ENCODE data around the gene EXOC7. TPM values are rescaled to one million over a fixed set of nuclear protein-coding genes. Genes with fewer than 3 reads are reported as not detected.

EXOC7 gene
- total and polyA plus RNA-seq, 10 donors, result 26.2 to 128 (median 90.8) TPM

DNA sequence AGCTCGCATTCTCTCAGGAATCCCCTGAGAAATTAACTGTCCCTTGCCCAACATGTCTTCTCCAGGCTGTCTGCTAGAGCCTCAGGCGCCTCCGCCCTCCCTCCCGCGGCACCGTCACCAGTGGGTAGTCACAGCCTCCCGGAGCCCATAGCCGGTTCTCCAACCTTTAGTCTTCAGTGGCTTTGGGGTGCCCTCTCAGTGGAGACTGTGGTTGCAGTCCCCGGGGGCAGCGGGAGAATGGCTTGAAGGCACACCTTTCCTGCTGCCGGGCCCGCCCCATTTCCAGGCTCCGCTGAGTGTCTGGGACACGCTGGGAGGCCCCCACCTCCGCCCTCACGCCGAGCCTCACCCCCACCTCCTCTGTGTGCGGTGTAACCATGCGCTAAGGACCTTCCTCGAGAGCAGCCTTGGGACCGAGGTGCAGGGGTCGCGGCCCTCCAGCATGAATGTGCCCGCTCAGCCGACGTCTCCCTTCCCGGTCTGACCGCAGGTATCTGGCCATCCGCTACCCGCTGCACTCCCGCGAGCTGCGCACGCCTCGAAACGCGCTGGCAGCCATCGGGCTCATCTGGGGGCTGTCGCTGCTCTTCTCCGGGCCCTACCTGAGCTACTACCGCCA, 27.3 kb downstream of the EXOC7 start:
- TF ChIP-seq POLR2AphosphoS5 (IDR thresholded peaks at IDR 0.05), result no peak
- TF ChIP-seq, protein P1, sequence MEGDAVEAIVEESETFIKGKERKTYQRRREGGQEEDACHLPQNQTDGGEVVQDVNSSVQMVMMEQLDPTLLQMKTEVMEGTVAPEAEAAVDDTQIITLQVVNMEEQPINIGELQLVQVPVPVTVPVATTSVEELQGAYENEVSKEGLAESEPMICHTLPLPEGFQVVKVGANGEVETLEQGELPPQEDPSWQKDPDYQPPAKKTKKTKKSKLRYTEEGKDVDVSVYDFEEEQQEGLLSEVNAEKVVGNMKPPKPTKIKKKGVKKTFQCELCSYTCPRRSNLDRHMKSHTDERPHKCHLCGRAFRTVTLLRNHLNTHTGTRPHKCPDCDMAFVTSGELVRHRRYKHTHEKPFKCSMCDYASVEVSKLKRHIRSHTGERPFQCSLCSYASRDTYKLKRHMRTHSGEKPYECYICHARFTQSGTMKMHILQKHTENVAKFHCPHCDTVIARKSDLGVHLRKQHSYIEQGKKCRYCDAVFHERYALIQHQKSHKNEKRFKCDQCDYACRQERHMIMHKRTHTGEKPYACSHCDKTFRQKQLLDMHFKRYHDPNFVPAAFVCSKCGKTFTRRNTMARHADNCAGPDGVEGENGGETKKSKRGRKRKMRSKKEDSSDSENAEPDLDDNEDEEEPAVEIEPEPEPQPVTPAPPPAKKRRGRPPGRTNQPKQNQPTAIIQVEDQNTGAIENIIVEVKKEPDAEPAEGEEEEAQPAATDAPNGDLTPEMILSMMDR (IDR thresholded peaks at IDR 0.05 in 8 of 11, conservative IDR thresholded peaks at IDR 0.05 in 3 of 11), result no peak
- TF ChIP-seq POLR2A (IDR thresholded peaks at IDR 0.05), result no peak
- no peak for DNase-seq
- Histone ChIP-seq H3K27ac (no peak overlapping the region), H3K9me3 (no peaks in the 10 kb centered on the region), H3K4me1 (peaks cover 37 to 86% (median 55%) of the 10 kb centered on the region in 6 donors), H3K4me3 (peak overlapping the region in 6 of 8 donors; percentile 14 to 56 (median 22)), H3K27me3 (replicated peaks in 1 of 7) (peaks cover 16 to 75% (median 64%) of the 10 kb centered on the region in 7 donors), H3K36me3 (peaks cover 0 to under 1% (median 0%) of the 10 kb centered on the region in 6 donors)
- WGBS, 5 donors, result 5 to 9% (median 5%) methylated on average over 16 to 41 of the region's 41 CpGs
- intact Hi-C loops (cut with DNase I; ENCODE audit: low total_unique reads), result no loop called here

DNA sequence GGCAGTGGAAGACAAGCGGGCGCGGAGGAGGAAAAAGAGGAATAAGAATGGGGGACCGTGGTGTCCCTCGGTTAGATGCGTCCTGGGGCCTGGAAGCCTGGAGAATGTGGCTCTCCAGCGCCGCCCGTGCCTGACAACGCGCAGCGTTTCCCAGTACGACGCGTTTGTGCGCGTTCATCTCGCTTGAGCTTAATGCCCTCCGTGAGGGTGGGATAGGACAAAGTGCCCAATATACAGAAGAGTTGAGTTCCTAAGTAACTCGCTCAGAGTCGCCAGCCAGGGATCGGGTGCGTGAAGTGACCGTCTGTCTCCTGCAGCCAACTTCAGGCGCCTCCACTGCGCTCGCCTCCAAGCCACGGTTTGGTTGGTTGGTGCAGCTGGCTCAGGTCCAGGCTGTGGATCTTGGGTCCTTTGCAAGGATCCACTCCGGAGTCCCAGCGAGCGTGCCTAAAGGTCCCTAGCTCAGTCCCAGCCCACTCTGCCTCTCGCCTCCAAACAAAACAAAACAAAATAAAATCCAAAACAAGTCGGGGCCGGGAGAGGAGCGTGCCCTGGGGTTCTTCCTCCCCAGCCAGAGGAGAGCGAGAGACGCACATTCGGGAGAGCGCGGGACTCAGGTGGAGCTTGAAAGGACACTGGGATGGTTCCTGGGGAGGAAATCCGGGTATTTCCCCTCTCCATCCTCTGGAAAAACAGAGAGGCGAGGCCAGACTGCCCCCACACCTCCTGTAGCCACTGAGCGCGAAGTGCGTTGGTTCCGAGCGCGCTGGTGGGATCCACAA, 28.0 kb downstream of the EXOC7 start:
- Histone ChIP-seq H3K4me3 (peak overlapping the region in 6 of 8 donors; percentile 5 to 56 (median 10)), H3K36me3 (no peaks in the 10 kb centered on the region), H3K27ac (no peak overlapping the region), H3K4me1 (peaks cover 43 to 91% (median 62%) of the 10 kb centered on the region in 6 donors), H3K27me3 (replicated peaks in 1 of 7) (peaks cover 16 to 73% (median 64%) of the 10 kb centered on the region in 7 donors), H3K9me3 (no peaks in the 10 kb centered on the region)
- TF ChIP-seq POLR2A (IDR thresholded peaks at IDR 0.05) (no peak), POLR2AphosphoS5 (IDR thresholded peaks at IDR 0.05) (no peak)
- TF ChIP-seq, protein P1 (IDR thresholded peaks at IDR 0.05 in 8 of 11, conservative IDR thresholded peaks at IDR 0.05 in 3 of 11), result no peak
- DNase-seq, result no peak
- intact Hi-C loops (cut with DNase I; ENCODE audit: low total_unique reads), result no loop called here
- WGBS, 5 donors, result 6 to 11% (median 8%) methylated on average over 44 to 48 of the region's 48 CpGs

DNA sequence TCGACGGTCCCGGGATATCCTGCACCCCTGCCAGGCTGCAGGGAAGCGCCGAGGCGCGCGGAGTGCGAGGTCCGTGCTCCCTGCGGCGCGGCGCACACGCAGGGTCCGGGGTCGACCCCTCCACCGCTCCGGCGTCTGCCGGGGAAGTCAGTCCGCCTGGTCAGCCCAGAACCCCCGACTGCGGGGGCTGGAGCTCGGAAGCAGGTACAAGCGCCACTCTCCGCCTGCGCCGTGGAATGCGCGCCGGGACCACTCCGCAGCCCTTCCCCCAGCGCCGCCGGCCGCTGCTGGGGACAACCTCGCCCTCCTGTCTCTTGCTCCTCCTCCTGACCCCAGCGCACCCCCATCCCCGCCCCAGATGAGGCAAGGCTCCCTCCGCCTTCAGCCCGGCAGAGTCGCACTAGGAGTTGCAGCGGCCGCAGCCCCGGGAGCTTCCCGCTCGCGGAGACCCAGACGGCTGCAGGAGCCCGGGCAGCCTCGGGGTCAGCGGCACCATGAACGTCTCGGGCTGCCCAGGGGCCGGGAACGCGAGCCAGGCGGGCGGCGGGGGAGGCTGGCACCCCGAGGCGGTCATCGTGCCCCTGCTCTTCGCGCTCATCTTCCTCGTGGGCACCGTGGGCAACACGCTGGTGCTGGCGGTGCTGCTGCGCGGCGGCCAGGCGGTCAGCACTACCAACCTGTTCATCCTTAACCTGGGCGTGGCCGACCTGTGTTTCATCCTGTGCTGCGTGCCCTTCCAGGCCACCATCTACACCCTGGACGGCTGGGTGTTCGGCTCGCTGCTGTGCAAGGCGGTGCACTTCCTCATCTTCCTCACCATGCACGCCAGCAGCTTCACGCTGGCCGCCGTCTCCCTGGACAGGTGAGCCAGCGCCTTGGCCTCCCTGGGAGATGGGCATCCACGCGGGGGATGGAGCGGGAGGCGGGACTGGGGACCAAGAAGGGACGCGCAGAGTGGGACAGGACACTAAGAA, 28.9 kb downstream of the EXOC7 start, which contains the start of gene GALR2:
Gene GALR2 (plus strand): TSS at position 392 of the 974 bp plus-strand sequence. CDS start 103 bp downstream, at position 495.
- Histone ChIP-seq H3K4me3 (peak within 1 kb of the TSS in 7 of 8 donors; percentile 5 to 56 (median 9)), H3K9me3 (no peaks in the 10 kb centered on the region), H3K4me1 (peaks cover 46 to 91% (median 68%) of the 10 kb centered on the region in 6 donors), H3K27me3 (replicated peaks in 1 of 7) (peaks cover 16 to 65% (median 62%) of the 10 kb centered on the region in 7 donors), H3K36me3 (peaks cover 0 to 7% (median 0%) of the 10 kb centered on the region in 6 donors), H3K27ac (no peak within 1 kb of the TSS)
- DNase-seq, result peak; percentile 78
- intact Hi-C loops (cut with DNase I; ENCODE audit: low total_unique reads), result no loop called here
- 2 to 9% (median 5%) methylated on average over 17 to 92 of the region's 92 CpGs for WGBS, 5 donors
- TF ChIP-seq, protein P1 (IDR thresholded peaks at IDR 0.05 in 8 of 11, conservative IDR thresholded peaks at IDR 0.05 in 3 of 11), result no peak
- TF ChIP-seq POLR2A (IDR thresholded peaks at IDR 0.05), result no peak
- TF ChIP-seq POLR2AphosphoS5 (IDR thresholded peaks at IDR 0.05), result no peak
